Karpas-422 (cell line): ENCODE measurements around the gene DBF4B. TPM values are rescaled to one million over a fixed set of nuclear protein-coding genes. Genes with fewer than 3 reads are reported as not detected.

Experiments
- DNase-seq: peaks from one replicate; pipeline ENCODE4 v3.0.0-alpha.2; 2015
- H2AFZ ChIP-seq: fragments of 200-600 bp; sonication (generic); 2 replicates; pipeline ENCODE4 v1.6.1; 2014; ENCODE audit warnings: antibody characterized with exemption, low read length, mixed read lengths
- H3K27ac ChIP-seq: fragments of 200-600 bp; sonication (generic); 2 replicates; pipeline ENCODE4 v1.5.1; 2014; ENCODE audit warnings: mild to moderate bottlenecking, low read length, moderate library complexity
- H3K27me3 ChIP-seq: fragments of 200-600 bp; sonication (generic); 2 replicates; pipeline ENCODE4 v1.6.1; 2014; ENCODE audit warnings: low read length, mixed read lengths
- H3K36me3 ChIP-seq: fragments of 200-600 bp; sonication (generic); 2 replicates; pipeline ENCODE4 v1.6.1; 2014; ENCODE audit warnings: low read length, mixed read lengths; ENCODE audit not compliant: insufficient read depth
- H3K4me1 ChIP-seq: fragments of 200-600 bp; sonication (generic); 2 replicates; pipeline ENCODE4 v1.6.1; 2014; ENCODE audit warnings: mild to moderate bottlenecking, low read length, mixed read lengths
- H3K4me2 ChIP-seq: fragments of 200-600 bp; sonication (generic); 2 replicates; pipeline ENCODE4 v1.6.1; 2014; ENCODE audit warnings: low read length, low read depth, mild to moderate bottlenecking; ENCODE audit not compliant: poor library complexity, severe bottlenecking
- H3K4me3 ChIP-seq: fragments of 200-600 bp; sonication (generic); 2 replicates; pipeline ENCODE4 v1.5.1; 2014; ENCODE audit warnings: mild to moderate bottlenecking, antibody characterized with exemption, low read length, mixed read lengths
- H3K79me2 ChIP-seq: fragments of 200-600 bp; sonication (generic); 2 replicates; pipeline ENCODE4 v1.6.1; 2014; ENCODE audit warnings: mild to moderate bottlenecking, low read length, mixed read lengths
- H3K9ac ChIP-seq: fragments of 200-600 bp; sonication (generic); 2 replicates; pipeline ENCODE4 v1.6.0; 2014; ENCODE audit warnings: low read length
- H3K9me2 ChIP-seq: fragments of 200-600 bp; sonication (generic), shearing (Covaris generic); replicated peaks from 2 replicates; pipeline ENCODE4 v1.6.0; 2014; ENCODE audit warnings: mild to moderate bottlenecking, low read length, moderate library complexity; ENCODE audit not compliant: insufficient read depth
- H3K9me3 ChIP-seq: fragments of 300-700, 200-600 bp; sonication (generic); 2 replicates; pipeline ENCODE4 v1.6.1; 2014; ENCODE audit warnings: low read length, mixed read lengths
- H4K20me1 ChIP-seq: fragments of 200-600 bp; sonication (generic); 2 replicates; pipeline ENCODE4 v1.6.1; 2014; ENCODE audit warnings: mild to moderate bottlenecking, antibody characterized with exemption, low read length, low read depth; ENCODE audit not compliant: insufficient read depth
- total RNA-seq: library from RNA; depleted of rRNA; stranded (reverse); fragments of >200 nt; shearing (Covaris generic); gene quantifications from 2 replicates; pipeline ENCODE4 v1.2.3, GENCODE V29; 2014; ENCODE audit warnings: low replicate concordance

The DBF4B gene
- total RNA-seq, 1 experiment from 2014 or later, result 11.6 TPM

DNA sequence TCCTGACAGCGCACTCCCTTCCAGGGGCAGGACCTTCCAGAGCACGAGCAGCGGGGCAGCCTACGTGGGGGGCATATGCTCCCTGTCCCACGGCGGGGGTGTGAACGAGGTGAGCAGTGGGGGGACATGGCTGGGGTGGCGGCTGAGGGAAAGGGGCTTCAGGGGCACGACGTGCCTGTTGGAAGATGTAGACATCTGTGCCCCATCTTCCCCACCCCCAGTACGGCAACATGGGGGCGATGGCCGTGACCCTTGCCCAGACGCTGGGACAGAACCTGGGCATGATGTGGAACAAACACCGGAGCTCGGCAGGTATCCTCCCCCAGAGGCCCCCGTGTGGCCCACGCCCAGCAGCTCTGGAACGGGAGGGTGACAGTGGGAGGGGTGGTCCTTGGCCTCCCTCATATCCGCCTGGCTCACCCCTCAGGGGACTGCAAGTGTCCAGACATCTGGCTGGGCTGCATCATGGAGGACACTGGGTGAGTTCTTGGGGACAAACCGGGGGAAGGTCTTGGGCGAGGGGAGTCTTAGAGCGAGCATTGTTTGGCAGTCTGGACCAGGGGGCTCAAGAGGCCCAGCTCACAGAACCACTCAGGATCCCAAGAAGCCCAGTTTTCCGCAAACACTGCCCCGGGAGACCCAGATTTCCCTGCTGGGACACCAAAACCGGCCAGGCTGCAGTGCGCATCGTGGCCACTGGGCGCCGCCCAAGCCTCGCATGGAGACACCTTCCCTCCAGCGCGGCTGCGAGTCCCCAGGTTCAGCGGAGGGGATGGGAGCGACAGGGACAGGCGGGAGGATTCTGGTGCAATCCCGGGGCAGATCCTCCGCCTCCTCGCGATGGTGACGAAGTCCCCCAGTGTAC is 66.0 kb downstream of the DBF4B start:
- peak overlapping the region; percentile 76 for H3K4me3 ChIP-seq
- H3K4me1 ChIP-seq, result peaks cover 27% of the 10 kb centered on the region
- peak overlapping the region; percentile 89 for H2AFZ ChIP-seq
- H3K4me2 ChIP-seq, result peak overlapping the region; percentile 91
- no peak overlapping the region for H3K27ac ChIP-seq
- DNase-seq, result peak; percentile 94
- H4K20me1 ChIP-seq, result no peaks in the 10 kb centered on the region
- H3K79me2 ChIP-seq, result no peaks in the 10 kb centered on the region
- peak overlapping the region; percentile 73 for H3K9ac ChIP-seq
- H3K9me3 ChIP-seq, result no peaks in the 10 kb centered on the region
- H3K9me2 ChIP-seq, result no peaks in the 10 kb centered on the region
- H3K36me3 ChIP-seq, result no peaks in the 10 kb centered on the region
- no peaks in the 10 kb centered on the region for H3K27me3 ChIP-seq

DNA sequence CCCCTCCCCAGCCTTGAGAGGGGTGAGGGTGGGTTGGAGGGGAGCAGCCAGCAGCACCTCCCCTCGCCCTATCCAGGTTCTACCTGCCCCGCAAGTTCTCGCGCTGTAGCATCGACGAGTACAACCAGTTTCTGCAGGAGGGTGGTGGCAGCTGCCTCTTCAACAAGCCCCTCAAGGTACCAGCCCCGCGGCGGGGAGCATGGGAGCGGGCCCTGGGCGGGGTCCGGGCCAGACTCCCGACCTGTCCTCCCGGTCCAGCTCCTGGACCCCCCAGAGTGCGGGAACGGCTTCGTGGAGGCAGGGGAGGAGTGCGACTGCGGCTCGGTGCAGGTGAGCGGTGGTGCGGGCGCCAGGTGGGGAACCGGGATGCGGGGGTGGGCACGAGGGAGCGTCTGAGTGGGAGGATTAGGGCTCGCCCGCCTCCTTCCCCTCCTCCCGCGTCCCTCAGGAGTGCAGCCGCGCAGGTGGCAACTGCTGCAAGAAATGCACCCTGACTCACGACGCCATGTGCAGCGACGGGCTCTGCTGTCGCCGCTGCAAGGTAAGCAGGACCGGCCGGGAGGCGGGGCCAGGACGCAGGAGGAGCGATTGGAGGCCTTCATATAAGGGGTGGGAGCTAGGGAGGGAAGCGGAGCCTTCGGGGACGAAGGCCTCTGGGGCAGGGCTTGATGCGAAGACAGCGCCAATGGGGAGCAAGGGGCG is 66.8 kb downstream of the DBF4B start:
- Histone ChIP-seq H3K4me3 (peak overlapping the region; percentile 76), H3K9me2 (no peaks in the 10 kb centered on the region), H3K4me2 (peak overlapping the region; percentile 91), H2AFZ (peak overlapping the region; percentile 89), H3K9ac (peak overlapping the region; percentile 73), H3K27me3 (no peaks in the 10 kb centered on the region), H3K36me3 (no peaks in the 10 kb centered on the region), H3K9me3 (no peaks in the 10 kb centered on the region), H3K27ac (no peak overlapping the region), H3K4me1 (peaks cover 28% of the 10 kb centered on the region), H4K20me1 (no peaks in the 10 kb centered on the region), H3K79me2 (no peaks in the 10 kb centered on the region)
- peak; percentile 100 for DNase-seq

DNA sequence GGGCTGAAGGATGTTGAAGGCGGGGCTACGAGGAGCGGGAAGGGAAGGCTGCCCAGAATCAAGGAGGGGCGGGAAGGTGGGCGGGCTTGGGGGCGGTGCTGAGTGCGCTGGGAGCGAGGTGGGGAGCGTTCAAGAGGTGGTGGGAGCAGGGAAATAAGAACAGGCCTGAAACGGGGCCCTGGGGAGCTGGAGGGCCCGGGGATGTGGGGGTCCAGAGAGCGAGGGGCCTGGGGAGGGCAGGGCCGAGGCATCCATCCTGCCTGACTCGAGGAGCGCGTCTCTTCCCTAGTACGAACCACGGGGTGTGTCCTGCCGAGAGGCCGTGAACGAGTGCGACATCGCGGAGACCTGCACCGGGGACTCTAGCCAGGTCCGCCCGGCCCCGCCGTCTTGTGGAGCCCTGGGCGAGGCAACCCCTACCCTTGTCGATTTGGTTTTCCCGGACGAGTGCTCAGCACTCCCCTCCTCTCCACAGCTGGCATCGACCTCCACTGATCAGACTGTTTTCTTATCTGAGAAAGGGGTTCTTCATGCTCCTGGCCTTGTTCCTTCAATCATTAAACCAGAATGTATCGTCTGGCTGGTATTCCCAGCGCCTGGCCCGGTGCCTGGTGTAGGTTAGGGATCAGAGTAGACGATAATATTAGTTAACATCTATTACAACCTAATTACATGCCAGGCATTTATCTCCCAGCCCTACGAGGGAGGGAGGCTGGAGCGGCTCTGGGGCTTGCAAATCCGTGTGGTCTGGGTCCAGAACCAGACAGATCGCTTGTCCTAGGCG is 67.6 kb downstream of the DBF4B start:
- Histone ChIP-seq H3K4me1 (peaks cover 28% of the 10 kb centered on the region), H3K9ac (peak overlapping the region; percentile 53), H3K4me3 (peak overlapping the region; percentile 66), H3K36me3 (no peaks in the 10 kb centered on the region), H3K9me2 (no peaks in the 10 kb centered on the region), H4K20me1 (no peaks in the 10 kb centered on the region), H3K27ac (no peak overlapping the region), H3K79me2 (no peaks in the 10 kb centered on the region), H3K4me2 (peak overlapping the region; percentile 91), H2AFZ (no peak overlapping the region), H3K27me3 (no peaks in the 10 kb centered on the region), H3K9me3 (no peaks in the 10 kb centered on the region)
- DNase-seq, result no peak

DNA sequence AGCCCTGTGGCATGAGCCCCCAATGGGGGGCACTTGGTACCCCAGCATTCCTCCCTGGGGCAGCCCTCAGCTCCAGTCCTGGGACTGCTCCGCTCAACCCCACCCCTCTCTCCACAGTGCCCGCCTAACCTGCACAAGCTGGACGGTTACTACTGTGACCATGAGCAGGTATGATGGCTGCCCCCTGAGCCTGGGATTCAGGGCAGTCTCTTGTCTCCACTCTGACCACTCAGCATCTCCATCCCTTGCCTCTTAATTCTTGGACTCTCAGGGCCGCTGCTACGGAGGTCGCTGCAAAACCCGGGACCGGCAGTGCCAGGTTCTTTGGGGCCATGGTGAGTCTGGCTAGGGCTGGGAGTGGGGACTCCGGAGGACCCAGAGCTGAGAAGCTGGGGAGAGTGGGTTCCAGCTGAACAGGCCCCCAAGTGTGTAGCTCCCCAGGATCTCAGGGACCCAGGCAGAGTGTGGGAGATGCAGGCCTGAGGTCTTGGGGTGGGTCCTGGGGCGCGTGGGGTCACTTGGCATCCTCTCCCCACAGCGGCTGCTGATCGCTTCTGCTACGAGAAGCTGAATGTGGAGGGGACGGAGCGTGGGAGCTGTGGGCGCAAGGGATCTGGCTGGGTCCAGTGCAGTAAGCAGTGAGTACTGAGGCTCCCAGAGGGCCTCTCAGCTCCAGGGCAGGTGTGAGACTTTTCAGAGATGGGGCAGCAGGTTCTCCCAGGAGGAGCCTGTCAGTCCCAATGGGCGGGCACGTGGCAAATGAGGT is 68.3 kb downstream of the DBF4B start:
- H3K4me3 ChIP-seq, result no peak overlapping the region; the same call in 1 of the 2 replicates
- no peaks in the 10 kb centered on the region for H3K9me2 ChIP-seq
- no peak overlapping the region for H3K27ac ChIP-seq
- no peaks in the 10 kb centered on the region for H4K20me1 ChIP-seq
- H3K79me2 ChIP-seq, result no peaks in the 10 kb centered on the region
- no peak overlapping the region; the same call in 1 of the 2 replicates for H3K9ac ChIP-seq
- no peak for DNase-seq
- peak overlapping the region; percentile 91 for H3K4me2 ChIP-seq
- no peak overlapping the region for H2AFZ ChIP-seq
- no peaks in the 10 kb centered on the region for H3K9me3 ChIP-seq
- H3K36me3 ChIP-seq, result no peaks in the 10 kb centered on the region
- no peaks in the 10 kb centered on the region for H3K27me3 ChIP-seq
- H3K4me1 ChIP-seq, result peaks cover 28% of the 10 kb centered on the region

DNA sequence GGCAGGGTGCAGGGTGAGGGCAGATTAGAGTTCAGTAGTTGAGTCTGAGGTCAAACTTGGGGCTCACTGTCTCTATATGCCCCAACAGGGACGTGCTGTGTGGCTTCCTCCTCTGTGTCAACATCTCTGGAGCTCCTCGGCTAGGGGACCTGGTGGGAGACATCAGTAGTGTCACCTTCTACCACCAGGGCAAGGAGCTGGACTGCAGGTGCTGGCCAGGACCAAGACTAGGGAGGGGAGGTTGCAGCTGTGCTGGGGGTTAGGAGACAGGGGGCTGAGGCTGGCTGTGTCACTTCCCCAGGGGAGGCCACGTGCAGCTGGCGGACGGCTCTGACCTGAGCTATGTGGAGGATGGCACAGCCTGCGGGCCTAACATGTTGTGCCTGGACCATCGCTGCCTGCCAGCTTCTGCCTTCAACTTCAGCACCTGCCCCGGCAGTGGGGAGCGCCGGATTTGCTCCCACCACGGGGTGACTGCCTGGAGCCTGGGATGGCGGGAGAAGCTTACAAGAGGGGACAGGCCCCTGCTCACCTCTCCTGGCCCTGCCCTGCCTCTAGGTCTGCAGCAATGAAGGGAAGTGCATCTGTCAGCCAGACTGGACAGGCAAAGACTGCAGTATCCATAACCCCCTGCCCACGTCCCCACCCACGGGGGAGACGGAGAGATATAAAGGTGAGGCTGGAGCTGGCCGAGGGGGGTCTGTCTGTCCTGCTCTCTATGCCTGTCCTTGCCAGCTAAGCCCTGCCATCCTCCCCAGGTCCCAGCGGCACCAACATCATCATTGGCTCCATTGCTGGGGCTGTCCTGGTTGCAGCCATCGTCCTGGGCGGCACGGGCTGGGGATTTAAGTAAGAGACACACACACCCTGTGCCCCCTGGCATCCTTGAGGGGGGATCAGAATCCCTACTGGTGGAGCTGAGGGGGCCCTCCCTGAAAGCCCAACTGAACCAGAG is 69.2 kb downstream of the DBF4B start:
- Histone ChIP-seq H3K27ac (no peak overlapping the region), H3K9me3 (no peaks in the 10 kb centered on the region), H3K4me3 (no peak overlapping the region), H2AFZ (no peak overlapping the region), H3K9me2 (no peaks in the 10 kb centered on the region), H3K4me1 (peaks cover 28% of the 10 kb centered on the region), H3K79me2 (no peaks in the 10 kb centered on the region), H3K27me3 (no peaks in the 10 kb centered on the region), H3K36me3 (no peaks in the 10 kb centered on the region), H3K9ac (no peak overlapping the region; the same call in 1 of the 2 replicates), H4K20me1 (no peaks in the 10 kb centered on the region), H3K4me2 (no peak overlapping the region)
- DNase-seq, result no peak

DNA sequence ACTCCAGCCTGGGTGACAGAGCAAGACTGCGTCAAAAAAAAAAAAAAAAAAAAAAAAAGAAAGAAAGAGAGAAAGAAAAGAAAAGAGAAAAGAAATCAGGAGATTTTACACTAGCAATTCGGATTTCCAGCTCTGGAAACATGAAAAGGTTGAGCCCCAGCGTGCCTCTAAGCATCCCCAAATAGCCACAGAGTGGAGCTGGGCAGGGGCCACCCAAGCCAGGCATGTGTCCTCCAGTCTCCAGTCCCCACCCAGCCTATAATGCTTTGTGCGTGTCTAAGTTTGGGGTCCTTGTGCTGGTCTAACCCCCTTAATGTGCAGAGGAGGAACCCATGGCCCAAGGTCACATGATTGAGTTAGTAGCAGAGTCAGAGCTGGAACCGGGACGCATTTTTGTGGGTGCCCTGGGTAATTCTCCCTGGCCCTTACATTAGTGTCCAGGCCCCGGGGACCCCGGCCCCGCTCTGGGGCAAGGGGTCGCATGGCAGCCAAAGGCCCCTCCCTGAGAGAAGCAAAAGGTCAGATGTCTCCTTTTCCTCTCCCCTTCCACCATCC is 70.3 kb downstream of the DBF4B start:
- no peak for DNase-seq
- Histone ChIP-seq H3K9me2 (no peaks in the 10 kb centered on the region), H3K9me3 (no peaks in the 10 kb centered on the region), H3K27ac (no peak overlapping the region), H3K9ac (peak overlapping the region; percentile 49; the same call in 1 of the 2 replicates), H3K4me3 (peak overlapping the region; percentile 53; the same call in 1 of the 2 replicates), H3K4me1 (peaks cover 28% of the 10 kb centered on the region), H3K4me2 (peak overlapping the region; percentile 73), H3K36me3 (no peaks in the 10 kb centered on the region), H4K20me1 (no peaks in the 10 kb centered on the region), H3K79me2 (no peaks in the 10 kb centered on the region), H3K27me3 (no peaks in the 10 kb centered on the region), H2AFZ (no peak overlapping the region; the same call in 1 of the 2 replicates)
